PC-3 (cell line): ENCODE results near the gene C10orf71. TPM values are rescaled to one million over a fixed set of nuclear protein-coding genes. Genes with fewer than 3 reads are reported as not detected.

ENCODE experiments used
- ATAC-seq: fragments of 200-7000 bp; cut with Tn5 transposase; 2 replicates; pipeline ENCODE4 v1.9.1; 2020; ENCODE audit warnings: mild to moderate bottlenecking, moderate library complexity
- BruUV-seq: library from RNA; stranded (reverse); fragments of 400-500 nt; replicated peaks from 2 replicates; lab custom pipeline; 2021; lab: Mats Ljungman, UMichigan
- CTCF ChIA-PET: fragments of 300-600 bp; sonication (Branson Sonifier 250); formaldehyde crosslinking; loops from one replicate; lab custom pipeline; 2022; ENCODE audit warnings: antibody characterized with exemption; lab: Charles Lee
- POLR2A ChIA-PET: fragments of 300-600 bp; sonication (Branson Sonifier 250); formaldehyde crosslinking; loops from one replicate; lab custom pipeline; 2022; ENCODE audit warnings: antibody characterized with exemption; ENCODE audit not compliant: unreplicated experiment; lab: Charles Lee
- DNase-seq: peaks from one replicate; pipeline ENCODE4 v3.0.0-alpha.2; 2015
- H2AFZ ChIP-seq: fragments of 300-600 bp; sonication (generic); 2 replicates; pipeline ENCODE4 v1.6.0; 2016; ENCODE audit warnings: antibody characterized with exemption, low read length
- H3F3A ChIP-seq: fragments of 300-600 bp; sonication (generic); one replicate; pipeline ENCODE4 v1.6.0; 2017; ENCODE audit warnings: antibody characterized with exemption, low read length, control low read depth, mild to moderate bottlenecking; ENCODE audit not compliant: unreplicated experiment
- H3K27ac ChIP-seq: fragments of 300-600 bp; sonication (generic); 2 replicates; pipeline ENCODE4 v1.5.1; 2016; ENCODE audit warnings: mild to moderate bottlenecking, low read length
- H3K27me3 ChIP-seq: fragments of 300-600 bp; sonication (generic); 2 replicates; pipeline ENCODE4 v1.6.1; 2016; ENCODE audit warnings: low read length, mixed read lengths
- H3K36me3 ChIP-seq: fragments of 300-600 bp; sonication (generic); 2 replicates; pipeline ENCODE4 v1.6.1; 2016; ENCODE audit warnings: low read depth, mixed run types, low read length, mixed read lengths
- H3K4me1 ChIP-seq: fragments of 300-600 bp; sonication (generic); 2 replicates; pipeline ENCODE4 v1.5.1; 2016; ENCODE audit warnings: low read length; ENCODE audit not compliant: insufficient read depth
- H3K4me2 ChIP-seq: fragments of 300-600 bp; sonication (generic); 2 replicates; pipeline ENCODE4 v1.6.0; 2016; ENCODE audit warnings: low read length
- H3K4me3 ChIP-seq: fragments of 300-600 bp; sonication (generic); 2 replicates; pipeline ENCODE4 v1.5.1; 2016; ENCODE audit warnings: mild to moderate bottlenecking, low read length, mixed read lengths
- H3K79me2 ChIP-seq: fragments of 300-600 bp; sonication (generic); 2 replicates; pipeline ENCODE4 v1.6.1; 2017; ENCODE audit warnings: low read length, mixed read lengths
- H3K9ac ChIP-seq: fragments of 300-600 bp; sonication (generic); 2 replicates; pipeline ENCODE4 v1.6.0; 2016; ENCODE audit warnings: mild to moderate bottlenecking, low read length
- H3K9me2 ChIP-seq: fragments of 300-600 bp; sonication (generic); replicated peaks from 2 replicates; pipeline ENCODE4 v1.6.1; 2016; ENCODE audit warnings: mixed run types, low read length, mixed read lengths
- H3K9me3 ChIP-seq: fragments of 300-600 bp; sonication (generic); 2 replicates; pipeline ENCODE4 v1.6.1; 2016; ENCODE audit warnings: low read length, mixed read lengths
- H4K20me1 ChIP-seq: fragments of 300-600 bp; sonication (generic); 2 replicates; pipeline ENCODE4 v1.6.1; 2016; ENCODE audit warnings: low read length, mixed read lengths
- EZH2 ChIP-seq: fragments of 300-600 bp; sonication (generic); IDR thresholded peaks from one replicate; pipeline ENCODE4 v1.6.1; 2017; ENCODE audit warnings: antibody characterized with exemption, mild to moderate bottlenecking, low read length; ENCODE audit not compliant: unreplicated experiment
- EZH2phosphoT487 ChIP-seq: fragments of 300-600 bp; sonication (generic); IDR thresholded peaks from 2 replicates; pipeline ENCODE4 v1.6.1; 2018; ENCODE audit warnings: mild to moderate bottlenecking, antibody characterized with exemption, low read length, borderline replicate concordance
- intact Hi-C: fragments of 100-400 bp; cut with micrococcal nuclease; formaldehyde crosslinking; loops from 2 replicates; pipeline ENCODE4 v1.9.0; 2023
- total RNA-seq: library from RNA; depleted of rRNA; stranded (reverse); fragments of >200 nt; gene quantifications from 2 replicates; pipeline ENCODE4 v1.2.3, GENCODE V29; 2014
- TF ChIP-seq, protein P1 (sequence below): fragments of 300-600 bp; sonication (generic); conservative IDR thresholded peaks from 2 replicates; pipeline ENCODE4 v1.5.1; 2017; ENCODE audit warnings: antibody characterized with exemption, low read depth, mild to moderate bottlenecking, low read length

The C10orf71 gene
- total RNA-seq, 1 experiment from 2014 or later, result not detected

DNA sequence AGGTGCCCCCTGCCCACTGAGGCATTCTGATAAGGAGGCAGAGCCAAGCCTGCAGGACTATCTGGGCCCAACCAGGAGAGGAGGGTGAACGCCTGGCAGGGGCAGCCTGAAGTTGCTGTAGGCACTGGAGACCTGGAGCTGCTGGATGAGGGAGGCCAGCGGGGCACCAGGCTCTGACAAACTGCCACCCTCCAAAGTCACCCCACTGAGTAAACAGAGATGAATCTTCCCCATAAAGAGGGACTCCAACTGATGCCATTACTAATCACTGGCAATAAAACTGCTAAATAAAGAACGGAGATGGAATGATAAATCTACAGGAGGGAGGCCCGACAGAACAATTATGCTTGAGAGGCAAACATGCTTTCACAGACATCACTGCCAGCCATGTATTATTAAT is 52.7 kb downstream of the C10orf71 start:
- H3K4me1 ChIP-seq, result peaks cover 13% of the 10 kb centered on the region
- CTCF ChIA-PET, result no interaction called here

DNA sequence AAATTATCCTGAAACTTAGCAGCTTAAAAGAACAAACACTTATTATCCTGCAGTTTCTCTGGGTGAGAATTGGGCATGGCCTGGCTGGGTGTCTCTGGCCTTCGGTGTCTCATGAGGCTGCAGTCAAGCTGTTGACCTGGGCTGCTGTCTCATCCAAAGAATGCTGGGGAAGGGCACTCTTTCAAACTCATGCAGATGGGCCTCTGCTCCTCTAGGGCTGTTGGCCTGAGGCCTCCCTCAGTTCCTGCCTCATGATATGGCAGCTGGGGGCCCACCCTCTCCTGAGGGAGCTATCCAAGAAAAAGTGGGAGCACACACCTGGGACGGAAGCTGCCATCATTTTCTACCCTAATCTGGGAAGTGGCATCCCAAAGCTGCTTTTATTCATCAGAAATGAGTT is 53.4 kb downstream of the C10orf71 start:
- no peak overlapping the region for H3K9ac ChIP-seq
- ChIA-PET CTCF (no interaction called here), POLR2A (no interaction called here)
- DNase-seq (no peak), ATAC-seq (no peak)
- no peak overlapping the region for H2AFZ ChIP-seq
- H3K9me3 ChIP-seq, result no peaks in the 10 kb centered on the region
- no TSS peak for BruUV-seq
- no peak overlapping the region for H3K27ac ChIP-seq
- no peaks in the 10 kb centered on the region for H4K20me1 ChIP-seq
- H3F3A ChIP-seq, result no peaks in the 10 kb centered on the region
- H3K4me1 ChIP-seq, result peaks cover 13% of the 10 kb centered on the region
- intact Hi-C loops, result no loop called here
- H3K9me2 ChIP-seq, result no peaks in the 10 kb centered on the region
- no peaks in the 10 kb centered on the region for H3K36me3 ChIP-seq
- H3K4me3 ChIP-seq, result no peak overlapping the region
- no peaks in the 10 kb centered on the region for H3K79me2 ChIP-seq
- no peak overlapping the region for H3K4me2 ChIP-seq
- H3K27me3 ChIP-seq, result peaks cover 14% of the 10 kb centered on the region; the same call in 1 of the 2 replicates
- TF ChIP-seq, protein P1, sequence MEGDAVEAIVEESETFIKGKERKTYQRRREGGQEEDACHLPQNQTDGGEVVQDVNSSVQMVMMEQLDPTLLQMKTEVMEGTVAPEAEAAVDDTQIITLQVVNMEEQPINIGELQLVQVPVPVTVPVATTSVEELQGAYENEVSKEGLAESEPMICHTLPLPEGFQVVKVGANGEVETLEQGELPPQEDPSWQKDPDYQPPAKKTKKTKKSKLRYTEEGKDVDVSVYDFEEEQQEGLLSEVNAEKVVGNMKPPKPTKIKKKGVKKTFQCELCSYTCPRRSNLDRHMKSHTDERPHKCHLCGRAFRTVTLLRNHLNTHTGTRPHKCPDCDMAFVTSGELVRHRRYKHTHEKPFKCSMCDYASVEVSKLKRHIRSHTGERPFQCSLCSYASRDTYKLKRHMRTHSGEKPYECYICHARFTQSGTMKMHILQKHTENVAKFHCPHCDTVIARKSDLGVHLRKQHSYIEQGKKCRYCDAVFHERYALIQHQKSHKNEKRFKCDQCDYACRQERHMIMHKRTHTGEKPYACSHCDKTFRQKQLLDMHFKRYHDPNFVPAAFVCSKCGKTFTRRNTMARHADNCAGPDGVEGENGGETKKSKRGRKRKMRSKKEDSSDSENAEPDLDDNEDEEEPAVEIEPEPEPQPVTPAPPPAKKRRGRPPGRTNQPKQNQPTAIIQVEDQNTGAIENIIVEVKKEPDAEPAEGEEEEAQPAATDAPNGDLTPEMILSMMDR, result no peak
- TF ChIP-seq EZH2, result no peak

More for the DNA sequence above, 52.7 kb downstream of the C10orf71 start:
- Histone ChIP-seq H2AFZ (no peak overlapping the region), H4K20me1 (no peaks in the 10 kb centered on the region), H3K27ac (no peak overlapping the region), H3K79me2 (no peaks in the 10 kb centered on the region), H3K36me3 (no peaks in the 10 kb centered on the region), H3F3A (no peaks in the 10 kb centered on the region), H3K9ac (no peak overlapping the region), H3K4me3 (no peak overlapping the region), H3K4me2 (no peak overlapping the region), H3K9me2 (no peaks in the 10 kb centered on the region), H3K9me3 (no peaks in the 10 kb centered on the region), H3K27me3 (peaks cover 11% of the 10 kb centered on the region; the same call in 1 of the 2 replicates)
- no TSS peak for BruUV-seq
- ATAC-seq (peak; percentile 64), DNase-seq (peak; percentile 78)
- intact Hi-C loops, result no loop called here
- POLR2A ChIA-PET, result no interaction called here
- TF ChIP-seq EZH2phosphoT487 (no peak), EZH2 (no peak)
- TF ChIP-seq, protein P1, result no peak

DNA sequence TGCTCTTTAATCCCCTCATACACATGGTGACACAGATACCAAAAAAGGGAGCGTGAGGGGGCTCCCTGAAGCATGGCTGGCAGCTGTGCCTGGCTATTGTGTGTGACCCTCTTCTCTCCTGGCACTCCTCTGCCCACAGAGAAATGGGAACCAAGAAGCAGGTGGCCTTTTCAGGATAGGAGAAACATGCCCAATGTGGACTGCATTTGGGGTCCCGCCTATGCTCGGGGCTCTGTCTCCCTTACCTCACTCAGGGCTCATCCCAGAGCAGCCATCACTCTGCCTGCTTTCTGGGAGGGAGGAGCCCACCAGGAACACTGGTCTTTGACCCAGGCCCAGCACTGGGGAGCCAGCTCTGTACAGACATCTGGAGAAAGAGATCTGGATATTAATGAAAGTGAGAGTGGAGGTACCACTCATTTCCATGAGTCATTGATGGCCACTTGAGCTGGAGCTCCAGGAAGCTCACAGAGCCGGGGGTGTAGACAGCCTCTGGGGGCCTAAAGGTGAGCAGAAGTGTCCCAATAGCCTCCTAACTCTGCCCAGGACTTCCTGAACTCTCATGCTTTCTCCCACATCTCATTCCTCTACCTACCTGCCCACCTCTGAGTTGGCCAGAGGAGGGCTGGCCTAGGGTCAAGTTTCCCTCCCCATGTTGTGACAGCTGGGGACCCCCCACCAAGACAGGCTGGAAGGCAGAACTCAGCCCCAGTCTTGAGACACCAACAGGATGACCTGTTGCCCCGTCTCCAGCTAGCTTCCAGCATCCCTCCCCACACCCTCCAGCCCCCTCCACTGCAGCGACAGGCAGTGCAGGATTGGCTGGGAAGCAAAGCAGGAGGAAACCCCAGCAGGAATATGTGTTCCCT is 54.3 kb downstream of the C10orf71 start:
- no peaks in the 10 kb centered on the region for H3K9me2 ChIP-seq
- peaks cover 14% of the 10 kb centered on the region; the same call in 1 of the 2 replicates for H3K27me3 ChIP-seq
- H3K79me2 ChIP-seq, result no peaks in the 10 kb centered on the region
- ATAC-seq (no peak), DNase-seq (no peak)
- no peak overlapping the region for H3K9ac ChIP-seq
- H3K9me3 ChIP-seq, result no peaks in the 10 kb centered on the region
- no TSS peak for BruUV-seq
- CTCF ChIA-PET, result no interaction called here
- POLR2A ChIA-PET, result no interaction called here
- no peaks in the 10 kb centered on the region for H4K20me1 ChIP-seq
- no peak overlapping the region for H3K4me3 ChIP-seq
- no peak overlapping the region for H2AFZ ChIP-seq
- TF ChIP-seq, protein P1, result no peak
- no peak for TF ChIP-seq EZH2phosphoT487
- TF ChIP-seq EZH2, result no peak
- H3K4me1 ChIP-seq, result peaks cover 13% of the 10 kb centered on the region
- intact Hi-C loops, result no loop called here
- H3K27ac ChIP-seq, result no peak overlapping the region
- no peaks in the 10 kb centered on the region for H3K36me3 ChIP-seq
- H3K4me2 ChIP-seq, result no peak overlapping the region
- H3F3A ChIP-seq, result no peaks in the 10 kb centered on the region
